C4-2B (cell line): Measurements from ENCODE around the gene VAT1L.

Experiments
- H3K27ac ChIP-seq: fragments of 450-650 bp; 2 replicates; pipeline ENCODE4 v1.5.1; 2017
- ZFX ChIP-seq: fragments of 450-650 bp; IDR thresholded peaks from 2 replicates; pipeline ENCODE4 v1.6.1; 2017
- TF ChIP-seq, protein P1 (sequence below): fragments of 450-650 bp; conservative IDR thresholded peaks from 2 replicates; pipeline ENCODE4 v1.5.1; 2017; ENCODE audit warnings: mild to moderate bottlenecking

VAT1L gene

DNA sequence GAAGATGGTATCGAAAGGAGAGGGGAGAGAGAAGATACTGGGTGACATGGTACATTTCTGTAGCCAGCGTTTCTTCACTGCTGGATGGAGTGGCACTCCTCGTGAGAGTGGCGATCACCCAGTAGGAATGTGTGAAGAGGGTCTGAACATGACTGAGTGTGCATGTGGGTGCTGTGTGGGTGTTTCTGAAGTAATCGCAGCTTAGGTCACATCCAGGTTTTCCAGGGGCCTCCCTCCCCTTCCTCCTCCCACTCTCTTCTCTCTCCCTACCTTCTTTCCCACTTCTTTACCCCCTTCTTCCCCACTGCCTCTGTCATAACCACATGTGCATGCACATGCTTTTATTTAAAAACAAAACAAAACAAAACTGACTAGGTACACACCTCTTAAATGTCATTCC, 235.8 kb downstream of the VAT1L start:
- no peak overlapping the region for H3K27ac ChIP-seq
- TF ChIP-seq, protein P1, sequence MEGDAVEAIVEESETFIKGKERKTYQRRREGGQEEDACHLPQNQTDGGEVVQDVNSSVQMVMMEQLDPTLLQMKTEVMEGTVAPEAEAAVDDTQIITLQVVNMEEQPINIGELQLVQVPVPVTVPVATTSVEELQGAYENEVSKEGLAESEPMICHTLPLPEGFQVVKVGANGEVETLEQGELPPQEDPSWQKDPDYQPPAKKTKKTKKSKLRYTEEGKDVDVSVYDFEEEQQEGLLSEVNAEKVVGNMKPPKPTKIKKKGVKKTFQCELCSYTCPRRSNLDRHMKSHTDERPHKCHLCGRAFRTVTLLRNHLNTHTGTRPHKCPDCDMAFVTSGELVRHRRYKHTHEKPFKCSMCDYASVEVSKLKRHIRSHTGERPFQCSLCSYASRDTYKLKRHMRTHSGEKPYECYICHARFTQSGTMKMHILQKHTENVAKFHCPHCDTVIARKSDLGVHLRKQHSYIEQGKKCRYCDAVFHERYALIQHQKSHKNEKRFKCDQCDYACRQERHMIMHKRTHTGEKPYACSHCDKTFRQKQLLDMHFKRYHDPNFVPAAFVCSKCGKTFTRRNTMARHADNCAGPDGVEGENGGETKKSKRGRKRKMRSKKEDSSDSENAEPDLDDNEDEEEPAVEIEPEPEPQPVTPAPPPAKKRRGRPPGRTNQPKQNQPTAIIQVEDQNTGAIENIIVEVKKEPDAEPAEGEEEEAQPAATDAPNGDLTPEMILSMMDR = no peak
- TF ChIP-seq ZFX = no peak

DNA sequence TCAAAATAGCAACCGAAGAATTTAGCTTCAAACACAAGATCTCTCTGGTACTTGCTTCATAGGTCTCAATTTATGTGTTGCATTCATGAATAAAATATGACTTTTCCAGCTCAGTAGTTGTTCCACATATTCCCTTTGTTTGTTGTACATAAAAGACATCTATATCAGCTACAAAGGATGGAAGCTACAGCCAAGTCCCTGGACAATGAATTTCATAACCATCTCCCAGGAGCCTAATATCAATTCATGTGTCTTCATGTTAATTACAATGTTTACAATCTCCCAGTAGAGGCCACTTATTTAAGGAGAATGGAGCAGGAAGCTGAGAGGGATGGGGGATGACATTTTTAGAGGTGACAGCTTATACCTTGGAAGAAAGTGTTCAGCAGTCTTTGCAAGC, 237.3 kb downstream of the VAT1L start:
- TF ChIP-seq, protein P1 = no peak
- no peak for TF ChIP-seq ZFX
- H3K27ac ChIP-seq = no peak overlapping the region

DNA sequence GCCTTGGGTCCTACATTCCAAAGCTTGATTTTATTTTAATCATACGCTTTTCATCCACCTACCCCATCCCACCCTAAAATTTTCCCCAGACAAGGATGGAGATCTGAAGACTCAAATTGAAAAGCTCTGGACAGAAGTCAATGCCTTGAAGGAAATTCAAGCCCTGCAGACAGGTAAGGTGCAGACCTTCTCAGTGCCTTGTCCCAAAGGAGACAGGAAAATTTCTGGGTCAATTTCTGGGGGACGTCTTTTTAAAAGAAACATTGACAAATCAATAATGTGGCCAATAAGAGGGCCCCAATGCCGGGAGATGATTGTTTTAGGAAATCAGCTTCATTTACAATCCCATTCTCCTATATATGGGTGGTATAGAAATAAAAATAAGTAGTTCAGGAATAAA, 239.7 kb downstream of the VAT1L start:
- H3K27ac ChIP-seq = no peak overlapping the region
- TF ChIP-seq, protein P1 = no peak
- TF ChIP-seq ZFX = no peak
